K562 (cell line): ENCODE results near the gene UBAC2. TPM values are rescaled to one million over a fixed set of nuclear protein-coding genes. Genes with fewer than 3 reads are reported as not detected.

Source experiments
- ATAC-seq: fragments of 200-7000 bp; cut with Tn5 transposase; 3 replicates; pipeline ENCODE4 v1.9.1; 2020; ENCODE audit warnings: moderate library complexity
- BruUV-seq: library from RNA; stranded (reverse); fragments of 400-500 nt; replicated peaks from 2 replicates; lab custom pipeline; 2021; lab: Mats Ljungman, UMichigan
- CTCF ChIA-PET: fragments of 300-600 bp; formaldehyde crosslinking; extraction: SDS; loops from one replicate; lab custom pipeline; 2021; ENCODE audit warnings: low intra/inter-chr PET ratio; lab: Yijun Ruan, JAX
- POLR2A ChIA-PET: fragments of 300-600, 350-650 bp; sonication (Branson Sonifier 250); formaldehyde crosslinking; extraction: SDS; loops from one replicate; lab custom pipeline; 2021; ENCODE audit warnings: antibody characterized with exemption, inconsistent platforms; lab: Yijun Ruan, JAX
- DNase-seq, 4 experiments: peaks; one replicate each; pipeline versions ENCODE4 v3.0.0 to v3.0.0-alpha.2; 2011 to 2018; ENCODE audit warnings: low spot score in 3 of 4, mixed read lengths in 3 of 4; ENCODE audit errors: extremely low read depth in 1 of 4
- FAIRE-seq: peaks from 2 replicates; lab custom pipeline; 2011; peaks lifted over from hg19 to GRCh38; lab: Jason Lieb, UNC
- H2AFZ ChIP-seq: 2 replicates; pipeline ENCODE4 v1.6.0; 2011; ENCODE audit warnings: low read depth, low read length, control low read depth, inconsistent platforms
- H3K27ac ChIP-seq: fragments of 200-600 bp; 3 replicates; pipeline ENCODE4 v1.8.0; 2011; ENCODE audit warnings: low read depth, mild to moderate bottlenecking, control low read depth, inconsistent platforms, low read length, moderate library complexity, mixed read lengths; ENCODE audit errors: extremely low read depth
- H3K27me3 ChIP-seq, 2 experiments: fragments of 300-600 bp in 1 of 2; 2 replicates in 1 of 2; 3 replicates in 1 of 2; pipeline versions ENCODE4 v1.6.0 to v1.8.0; 2011; ENCODE audit warnings: inconsistent platforms in 2 of 2, low read length in 2 of 2, mild to moderate bottlenecking in 1 of 2, mixed read lengths in 1 of 2, moderate library complexity in 1 of 2; ENCODE audit not compliant: control insufficient read depth in 2 of 2, insufficient read depth in 2 of 2
- H3K36me3 ChIP-seq: fragments of 300-600 bp; 3 replicates; pipeline ENCODE4 v1.8.0; 2011; ENCODE audit warnings: mild to moderate bottlenecking, low read length, inconsistent platforms; ENCODE audit not compliant: control insufficient read depth, insufficient read depth
- H3K4me1 ChIP-seq, 2 experiments: fragments of 200-600 bp in 1 of 2; replicated peaks in 1 of 2; 2 replicates in 1 of 2; 3 replicates in 1 of 2; pipeline versions ENCODE4 v1.5.1 to v1.8.0; 2011; ENCODE audit warnings: inconsistent platforms in 2 of 2, low read length in 2 of 2, mild to moderate bottlenecking in 1 of 2, mixed read lengths in 1 of 2, moderate library complexity in 1 of 2; ENCODE audit not compliant: control insufficient read depth in 2 of 2, insufficient read depth in 2 of 2
- H3K4me2 ChIP-seq: 2 replicates; pipeline ENCODE4 v1.6.1; 2011; ENCODE audit warnings: low read length, control low read depth, inconsistent platforms, mixed read lengths; ENCODE audit not compliant: insufficient read depth
- H3K4me3 ChIP-seq: fragments of 200-600 bp; sonication (generic), shearing (Covaris generic); 2 replicates; pipeline ENCODE4 v1.5.1; 2016; ENCODE audit warnings: control low read depth, inconsistent platforms
- H3K79me2 ChIP-seq: fragments of 200-600 bp; 3 replicates; pipeline ENCODE4 v1.8.0; 2011; ENCODE audit warnings: low read length, inconsistent platforms; ENCODE audit not compliant: control insufficient read depth, insufficient read depth
- H3K9ac ChIP-seq, 2 experiments: 2 replicates each; pipeline versions ENCODE4 v1.6.0 to v1.6.1; 2011; ENCODE audit warnings: low read depth in 2 of 2, low read length in 2 of 2, control low read depth in 1 of 2, inconsistent platforms in 1 of 2, mild to moderate bottlenecking in 1 of 2, mixed read lengths in 1 of 2; ENCODE audit not compliant: insufficient read depth in 1 of 2
- H3K9me1 ChIP-seq: one replicate; pipeline ENCODE4 v1.6.0; 2011; ENCODE audit warnings: inconsistent platforms, mild to moderate bottlenecking, low read length, moderate library complexity; ENCODE audit not compliant: control insufficient read depth, insufficient read depth
- H3K9me3 ChIP-seq: replicated peaks from 2 replicates; pipeline ENCODE4 v1.5.1; 2011; ENCODE audit warnings: low read depth, low read length, inconsistent platforms; ENCODE audit not compliant: control insufficient read depth, insufficient read depth
- H4K20me1 ChIP-seq: replicated peaks from 2 replicates; pipeline ENCODE4 v1.6.1; 2011; ENCODE audit warnings: low read length, inconsistent platforms, mixed read lengths; ENCODE audit not compliant: control insufficient read depth, insufficient read depth
- BHLHE40 ChIP-seq: IDR thresholded peaks from 2 replicates; pipeline ENCODE4 v1.6.1; 2011; ENCODE audit warnings: low read length, improper control_type of control experiment
- ELF2 ChIP-seq: fragments of 250-450 bp; sonication (Bioruptor Pico); IDR thresholded peaks from 2 replicates; pipeline ENCODE4 v1.5.0; 2021; ENCODE audit warnings: mild to moderate bottlenecking
- NR2C1 ChIP-seq, 2 experiments: fragments of 450-650 bp; IDR thresholded peaks; 2 replicates each; pipeline ENCODE4 v1.6.1; 2017; ENCODE audit warnings: mild to moderate bottlenecking in 2 of 2, antibody characterized with exemption in 1 of 2, inconsistent platforms in 1 of 2, missing compliant biosample characterization in 1 of 2, missing genetic modification characterization in 1 of 2
- RFX1 ChIP-seq: fragments of 450-650 bp; IDR thresholded peaks from 2 replicates; pipeline ENCODE4 v1.6.1; 2016; ENCODE audit warnings: mild to moderate bottlenecking, moderate library complexity
- TCF7 ChIP-seq: sonication (generic); IDR thresholded peaks from 2 replicates; pipeline ENCODE4 v1.6.1; 2016; ENCODE audit warnings: antibody characterized with exemption, borderline replicate concordance
- ZNF57 ChIP-seq: fragments of 450-650 bp; formaldehyde crosslinking; IDR thresholded peaks from 2 replicates; pipeline ENCODE4 v1.4.0; 2020; ENCODE audit warnings: mild to moderate bottlenecking, moderate library complexity
- ZNF668 ChIP-seq: fragments of 250-450 bp; sonication (Bioruptor Pico); IDR thresholded peaks from 2 replicates; pipeline ENCODE4 v1.8.0; 2022; ENCODE audit warnings: mild to moderate bottlenecking, inconsistent platforms
- WGBS: fragments of 100-300 bp; shearing (Covaris generic); methylation state at CpG from one replicate; pipeline ENCODE4 v1.1.6; 2016; ENCODE audit warnings: low coverage, mixed read lengths; ENCODE audit not compliant: insufficient coverage; ENCODE audit errors: missing lambda C conversion rate; 5-methylcytosine and 5-hydroxymethylcytosine counted together
- in situ Hi-C: fragments of 300-500 bp; cut with MboI; formaldehyde crosslinking; loops from 4 replicates; pipeline ENCODE4 v1.15.0; 2018; ENCODE audit warnings: inconsistent platforms, mixed read lengths
- intact Hi-C: fragments of 100-400 bp; cut with micrococcal nuclease; formaldehyde crosslinking; loops from 2 replicates; pipeline ENCODE4 v1.14.2; 2022
- polyA plus RNA-seq, 8 experiments: library from polyadenylated mRNA; depleted of rRNA in 4 of 8; stranded (reverse) in 5 of 8; unstranded in 3 of 8; fragments of >200 nt; fragmentation: Nextera tagmentation in 2 of 8; fragmentation: Illumina TruSeq in 1 of 8; extraction: Ambion mirVana in 2 of 8; extraction: Trizol in 1 of 8; gene quantifications; 2 replicates each; pipeline versions ENCODE4 v1.2.1 to v1.2.3, GENCODE V29; 2011 to 2014; ENCODE audit warnings: inconsistent platforms in 1 of 8, missing spikeins in 1 of 8
- total RNA-seq, 7 experiments: library from RNA; depleted of rRNA in 6 of 7; stranded (reverse); fragments of >200 nt in 6 of 7; fragmentation: Illumina TruSeq in 2 of 7; extraction: Trizol in 2 of 7; gene quantifications; 2 replicates each; pipeline versions ENCODE4 v1.2.1 to v1.2.3, GENCODE V29; 2011 to 2021; ENCODE audit warnings: low replicate concordance in 1 of 7

The UBAC2 gene
- total and polyA plus RNA-seq, 9 of the 15 experiments (the other 6 are each of a cell fraction or from before 2014, with no cell fraction given): 6.0 to 84.1 (median 32.3) TPM

GRCh38 chr13:99312493-99312883, 111.8 kb downstream of the UBAC2 start:
- intact Hi-C loops: no loop called here
- Histone ChIP-seq H3K4me2 (no peak overlapping the region), H3K9ac (no peak overlapping the region), H4K20me1 (no peaks in the 10 kb centered on the region), H3K9me1 (no peaks in the 10 kb centered on the region), H3K27ac (no peak overlapping the region), H3K27me3 (no peaks in the 10 kb centered on the region), H3K9me3 (no peaks in the 10 kb centered on the region), H2AFZ (no peak overlapping the region), H3K79me2 (peaks cover 20% of the 10 kb centered on the region; the same call in 2 of the 3 replicates), H3K4me1 (peaks cover 10 to 41% of the 10 kb centered on the region in 2 experiments), H3K4me3 (no peak overlapping the region), H3K36me3 (peaks cover 14% of the 10 kb centered on the region; the same call in 2 of the 3 replicates)
- FAIRE-seq (no peak), DNase-seq (no peak), ATAC-seq (no peak)
- no peak for TF ChIP-seq BHLHE40
- in situ Hi-C loops: no loop called here
- CTCF ChIA-PET: no interaction called here
- BruUV-seq: no TSS peak
- WGBS: 69% methylated on average over 6 of the region's 7 CpGs
- POLR2A ChIA-PET: interaction anchor here (0.7 kb wide), 1 partner anchor 11 kb away, joined by 4 read pairs; no protein-coding TSS in a partner anchor

GRCh38 chr13:99313501-99313900, 112.8 kb downstream of the UBAC2 start:
- Histone ChIP-seq H4K20me1 (no peaks in the 10 kb centered on the region), H3K4me2 (no peak overlapping the region), H3K9me3 (no peaks in the 10 kb centered on the region), H3K36me3 (peaks cover 17% of the 10 kb centered on the region; the same call in 2 of the 3 replicates), H3K27me3 (no peaks in the 10 kb centered on the region), H3K4me1 (peaks cover 10 to 32% of the 10 kb centered on the region in 2 experiments), H3K79me2 (peaks cover 10% of the 10 kb centered on the region; the same call in 2 of the 3 replicates), H3K9me1 (no peaks in the 10 kb centered on the region), H3K27ac (no peak overlapping the region), H2AFZ (no peak overlapping the region), H3K9ac (no peak overlapping the region), H3K4me3 (no peak overlapping the region)
- intact Hi-C loops: no loop called here
- 72% methylated on average over 3 of the region's 3 CpGs for WGBS
- ATAC-seq (no peak), FAIRE-seq (no peak), DNase-seq (no peak)
- in situ Hi-C loops: no loop called here
- BruUV-seq: no TSS peak
- CTCF ChIA-PET: no interaction called here
- TF ChIP-seq TCF7 (no peak), ZNF668 (CRISPR knock-in tag) (no peak), ELF2 (CRISPR knock-in tag) (no peak), RFX1 (peak; percentile 32; the same call in 1 of the 2 replicates), NR2C1 (IDR thresholded peaks at IDR 0.05) (no peak), NR2C1 (tag; IDR thresholded peaks at IDR 0.05) (no peak), ZNF57 (CRISPR knock-in tag) (no peak)
- POLR2A ChIA-PET: no interaction called here
